Left kidney (tissue), 2 donors: ENCODE data around the gene TXNDC16. TPM values are rescaled to one million over a fixed set of nuclear protein-coding genes. Genes with fewer than 3 reads are reported as not detected.
A peak's percentile ranks its signal among the peaks of the same experiment; 100 is the strongest.
"Not testable (repeated sequence)": the region's sequence is repeated elsewhere in the genome, so short reads cannot be mapped to it uniquely, and the experiment has no call there.

Experiments used
- DNase-seq: peaks from one replicate; pipeline ENCODE4 v3.0.0-alpha.2; 2013
- polyA plus RNA-seq: library from polyadenylated mRNA; unstranded; fragments of 120-200 nt; gene quantifications from one replicate; pipeline ENCODE4 v1.2.1, GENCODE V29; 2013; ENCODE audit not compliant: insufficient read length

TXNDC16 gene
- polyA plus RNA-seq, 1 donor: 23.7 TPM

- DNase-seq: no peak
Measured at GRCh38 chr14:52545584-52546317, 6.6 kb downstream of the TXNDC16 start.

GRCh38 chr14:52538623-52539022, 13.7 kb downstream of the TXNDC16 start:
- no peak for DNase-seq

GRCh38 chr14:52536269-52536668, 16.0 kb downstream of the TXNDC16 start:
- DNase-seq: no peak

GRCh38 chr14:52531481-52531880, 20.8 kb downstream of the TXNDC16 start:
- no peak for DNase-seq

GRCh38 chr14:52527052-52527451, 25.3 kb downstream of the TXNDC16 start:
- DNase-seq: no peak

GRCh38 chr14:52522581-52523345, 29.5 kb downstream of the TXNDC16 start:
- no peak for DNase-seq

GRCh38 chr14:52522033-52522432, 30.3 kb downstream of the TXNDC16 start:
- DNase-seq: no peak

GRCh38 chr14:52514046-52514811, 38.1 kb downstream of the TXNDC16 start:
- DNase-seq: no peak

GRCh38 chr14:52513249-52513648, 39.1 kb downstream of the TXNDC16 start:
- DNase-seq: no peak

- DNase-seq: no peak
Measured at GRCh38 chr14:52494444-52494843, 57.9 kb downstream of the TXNDC16 start.

- DNase-seq: no peak
Measured at GRCh38 chr14:52485350-52485960, 66.8 kb downstream of the TXNDC16 start.

- DNase-seq: no peak
Measured at GRCh38 chr14:52481864-52482263, 70.4 kb downstream of the TXNDC16 start.

GRCh38 chr14:52473557-52473956, 78.7 kb downstream of the TXNDC16 start:
- peak; percentile 46 for DNase-seq

- DNase-seq: no peak
Measured at GRCh38 chr14:52472728-52473127, 79.6 kb downstream of the TXNDC16 start.

- not testable (repeated sequence) for DNase-seq
Measured at GRCh38 chr14:52472251-52472650, 80.1 kb downstream of the TXNDC16 start.

- no peak for DNase-seq
Measured at GRCh38 chr14:52467515-52468266, 84.6 kb downstream of the TXNDC16 start.

GRCh38 chr14:52464175-52464574, 88.1 kb downstream of the TXNDC16 start:
- no peak for DNase-seq

- DNase-seq: no peak
Measured at GRCh38 chr14:52463375-52463774, 88.9 kb downstream of the TXNDC16 start.

GRCh38 chr14:52461721-52462120, 90.6 kb downstream of the TXNDC16 start:
- no peak for DNase-seq

GRCh38 chr14:52458721-52459085, 93.6 kb downstream of the TXNDC16 start:
- no peak for DNase-seq

GRCh38 chr14:52457411-52457810, 94.9 kb downstream of the TXNDC16 start:
- no peak for DNase-seq
